WTC11 (cell line): Measurements from ENCODE around the gene HEPACAM. TPM values are rescaled to one million over a fixed set of nuclear protein-coding genes. Genes with fewer than 3 reads are reported as not detected.
A peak's percentile ranks its signal among the peaks of the same experiment; 100 is the strongest.

ENCODE experiments used
- ATAC-seq: fragments of 200-7000 bp; cut with Tn5 transposase; 2 replicates; pipeline ENCODE4 v1.10.0; 2021; ENCODE audit warnings: mild to moderate bottlenecking, moderate library complexity
- CTCF ChIA-PET: fragments of 300-600 bp; sonication (Branson Sonifier 250); formaldehyde crosslinking; loops from one replicate; lab custom pipeline; 2021; ENCODE audit warnings: antibody characterized with exemption; lab: Charles Lee
- POLR2A ChIA-PET: fragments of 350-600 bp; sonication (Branson Sonifier 250); formaldehyde crosslinking; loops from one replicate; lab custom pipeline; 2021; ENCODE audit warnings: antibody characterized with exemption; lab: Charles Lee
- DNase-seq: peaks from one replicate; pipeline ENCODE4 v3.0.0; 2021; ENCODE audit warnings: low spot score
- H3K27ac Mint-ChIP-seq: 2 replicates; pipeline ENCODE4 v1.8.0; 2021; ENCODE audit warnings: mixed read lengths
- H3K27me3 Mint-ChIP-seq: 2 replicates; pipeline ENCODE4 v1.8.0; 2021; ENCODE audit warnings: low read depth, mild to moderate bottlenecking, moderate library complexity, mixed read lengths
- H3K36me3 Mint-ChIP-seq: 2 replicates; pipeline ENCODE4 v1.8.0; 2021; ENCODE audit warnings: mixed read lengths
- H3K4me1 Mint-ChIP-seq: 2 replicates; pipeline ENCODE4 v1.8.0; 2022; ENCODE audit warnings: mixed read lengths
- H3K4me3 Mint-ChIP-seq: 2 replicates; pipeline ENCODE4 v1.8.0; 2021; ENCODE audit warnings: mild to moderate bottlenecking, moderate library complexity, mixed read lengths
- H3K9me3 Mint-ChIP-seq: 2 replicates; pipeline ENCODE4 v1.8.0; 2021; ENCODE audit warnings: mixed read lengths
- ATF1 ChIP-seq: sonication (generic); formaldehyde crosslinking; IDR thresholded peaks from 2 replicates; pipeline ENCODE4 v1.8.1; 2023; ENCODE audit warnings: mild to moderate bottlenecking, moderate library complexity, missing genetic modification reagents
- CREM ChIP-seq: sonication (generic); formaldehyde crosslinking; IDR thresholded peaks from 2 replicates; pipeline ENCODE4 v1.8.1; 2022; ENCODE audit warnings: mild to moderate bottlenecking, missing genetic modification reagents, moderate library complexity
- ELF4 ChIP-seq: sonication (generic); formaldehyde crosslinking; IDR thresholded peaks from 2 replicates; pipeline ENCODE4 v1.8.1; 2022; ENCODE audit warnings: low read depth, mild to moderate bottlenecking, moderate library complexity, missing genetic modification reagents
- EMX1 ChIP-seq: fragments of 250-450 bp; sonication (Bioruptor Pico); IDR thresholded peaks from 2 replicates; pipeline ENCODE4 v1.8.0; 2021; ENCODE audit warnings: mild to moderate bottlenecking
- FOXJ3 ChIP-seq: sonication (generic); formaldehyde crosslinking; IDR thresholded peaks from 2 replicates; pipeline ENCODE4 v1.9.0; 2021; ENCODE audit warnings: missing genetic modification reagents, mild to moderate bottlenecking, borderline replicate concordance
- IRF2 ChIP-seq: sonication (generic); formaldehyde crosslinking; IDR thresholded peaks from 2 replicates; pipeline ENCODE4 v1.8.0; 2022; ENCODE audit warnings: low read depth, missing genetic modification reagents, borderline replicate concordance
- JAZF1 ChIP-seq: fragments of 250-450 bp; sonication (Bioruptor Pico); IDR thresholded peaks from 2 replicates; pipeline ENCODE4 v1.9.0; 2021; ENCODE audit warnings: moderate library complexity, mild to moderate bottlenecking, inconsistent platforms
- NFYB ChIP-seq: sonication (generic); formaldehyde crosslinking; conservative IDR thresholded peaks from 2 replicates; pipeline ENCODE4 v1.8.0; 2022; ENCODE audit warnings: low read depth, missing genetic modification reagents
- NR3C1 ChIP-seq: sonication (generic); formaldehyde crosslinking; conservative IDR thresholded peaks from 2 replicates; pipeline ENCODE4 v1.8.1; 2023; ENCODE audit warnings: low read depth, mild to moderate bottlenecking, missing genetic modification reagents
- OVOL2 ChIP-seq: fragments of 250-450 bp; sonication (Bioruptor Pico); IDR thresholded peaks from 2 replicates; pipeline ENCODE4 v1.9.0; 2021; ENCODE audit warnings: mild to moderate bottlenecking, borderline replicate concordance
- SOX15 ChIP-seq: fragments of 250-450 bp; sonication (Bioruptor Pico); IDR thresholded peaks from 2 replicates; pipeline ENCODE4 v1.9.0; 2021; ENCODE audit warnings: mild to moderate bottlenecking
- TCF7 ChIP-seq: sonication (generic); formaldehyde crosslinking; IDR thresholded peaks from 2 replicates; pipeline ENCODE4 v1.8.0; 2022; ENCODE audit warnings: mild to moderate bottlenecking, low read depth, missing genetic modification reagents, moderate library complexity
- ZNF416 ChIP-seq: fragments of 250-450 bp; sonication (Bioruptor Pico); IDR thresholded peaks from 2 replicates; pipeline ENCODE4 v1.9.0; 2021; ENCODE audit warnings: mild to moderate bottlenecking, inconsistent platforms
- ZNF423 ChIP-seq: fragments of 250-450 bp; sonication (Bioruptor Pico); IDR thresholded peaks from 2 replicates; pipeline ENCODE4 v2.1.2; 2022; ENCODE audit warnings: mild to moderate bottlenecking, moderate library complexity
- ZNF671 ChIP-seq: fragments of 250-450 bp; sonication (Bioruptor Pico); IDR thresholded peaks from 2 replicates; pipeline ENCODE4 v1.8.0; 2021; ENCODE audit warnings: mild to moderate bottlenecking
- total RNA-seq: library from RNA; stranded (reverse); gene quantifications from 3 replicates; pipeline ENCODE4 v1.2.3, GENCODE V29; 2021
- TF ChIP-seq, protein P1 (sequence below): sonication (generic); formaldehyde crosslinking; IDR thresholded peaks from 2 replicates; pipeline ENCODE4 v1.8.1; 2023; ENCODE audit warnings: mild to moderate bottlenecking, missing genetic modification reagents, borderline replicate concordance
- TF ChIP-seq, protein P2 (sequence below): sonication (generic); formaldehyde crosslinking; IDR thresholded peaks from 2 replicates; pipeline ENCODE4 v1.8.1; 2022; ENCODE audit warnings: low read depth, mild to moderate bottlenecking, moderate library complexity, missing genetic modification reagents, borderline replicate concordance
- TF ChIP-seq, protein P3 (sequence below): fragments of 250-450 bp; sonication (Bioruptor Pico); IDR thresholded peaks from 2 replicates; pipeline ENCODE4 v2.1.2; 2022; ENCODE audit warnings: mild to moderate bottlenecking, moderate library complexity
- TF ChIP-seq, protein P4 (sequence below): sonication (generic); formaldehyde crosslinking; IDR thresholded peaks from 2 replicates; pipeline ENCODE4 v1.8.0; 2023; ENCODE audit warnings: missing genetic modification reagents
- TF ChIP-seq, protein P5 (sequence below): sonication (generic); formaldehyde crosslinking; IDR thresholded peaks from 2 replicates; pipeline ENCODE4 v1.8.0; 2022; ENCODE audit warnings: mild to moderate bottlenecking, missing genetic modification reagents
- TF ChIP-seq, protein P6 (sequence below): fragments of 250-450 bp; sonication (Bioruptor Pico); IDR thresholded peaks from 2 replicates; pipeline ENCODE4 v1.9.0; 2021; ENCODE audit warnings: mild to moderate bottlenecking
- TF ChIP-seq, protein P7 (sequence below): sonication (generic); formaldehyde crosslinking; IDR thresholded peaks from 2 replicates; pipeline ENCODE4 v1.8.1; 2023; ENCODE audit warnings: mild to moderate bottlenecking, moderate library complexity, missing genetic modification reagents
- TF ChIP-seq, protein P8 (sequence below): sonication (generic); formaldehyde crosslinking; IDR thresholded peaks from 2 replicates; pipeline ENCODE4 v1.8.0; 2022; ENCODE audit warnings: mild to moderate bottlenecking, missing genetic modification reagents
- TF ChIP-seq, protein P9 (sequence below): fragments of 250-450 bp; sonication (Bioruptor Pico); IDR thresholded peaks from 2 replicates; pipeline ENCODE4 v1.8.0; 2021; ENCODE audit warnings: mild to moderate bottlenecking

Gene HEPACAM
- total RNA-seq, 1 experiment from 2014 or later = not detected

DNA sequence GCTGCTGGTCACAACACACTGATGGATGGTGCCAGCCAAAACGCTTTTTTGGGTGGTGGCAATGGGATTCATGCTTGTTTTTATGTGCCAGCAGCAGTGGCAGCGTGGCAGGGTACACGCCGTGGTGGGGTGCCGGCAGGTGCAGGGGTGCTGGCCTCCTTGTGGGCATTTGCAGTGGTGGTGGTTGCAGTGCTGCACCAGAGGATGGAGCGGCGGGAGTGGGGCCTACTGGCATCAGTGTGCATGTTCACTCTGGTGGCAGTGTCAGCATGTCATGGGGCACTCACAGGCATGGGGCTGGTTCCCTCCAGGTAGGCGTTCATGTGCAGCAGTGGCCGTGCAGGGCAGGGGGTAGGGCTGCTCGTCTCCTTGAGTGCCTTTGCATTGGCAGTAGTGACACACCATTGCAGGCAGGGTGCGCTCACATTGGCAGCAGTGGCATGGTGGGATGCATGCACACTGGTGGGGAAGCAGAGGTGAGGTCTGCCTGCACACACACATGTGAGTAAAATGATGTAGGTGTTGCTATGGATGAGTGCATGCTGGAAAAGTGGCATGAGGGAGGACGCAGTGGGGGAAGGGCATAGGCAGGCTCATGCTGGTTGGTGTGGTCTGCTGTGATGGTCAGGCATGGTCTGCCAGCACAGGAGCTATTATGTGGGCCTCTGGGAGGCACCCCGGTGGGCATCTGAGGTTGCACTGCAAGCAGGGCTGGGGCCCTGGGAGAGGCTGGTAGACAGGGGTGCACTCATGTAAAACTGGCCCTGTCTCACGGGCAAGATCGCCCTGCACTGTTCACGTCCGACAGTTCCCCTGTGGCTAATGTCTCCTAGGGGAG, 48.0 kb upstream of the HEPACAM start:
- Mint-ChIP-seq H3K36me3 (peaks cover 27% of the 10 kb centered on the region), H3K9me3 (peaks cover 42% of the 10 kb centered on the region), H3K27me3 (peaks cover 8% of the 10 kb centered on the region), H3K4me1 (no peaks in the 10 kb centered on the region), H3K4me3 (no peak overlapping the region), H3K27ac (no peak overlapping the region)
- TF ChIP-seq SOX15 (CRISPR knock-in tag) = no peak
- TF ChIP-seq NR3C1 = no peak
- no peak for TF ChIP-seq NFYB (CRISPR knock-in tag)
- TF ChIP-seq, protein P1, sequence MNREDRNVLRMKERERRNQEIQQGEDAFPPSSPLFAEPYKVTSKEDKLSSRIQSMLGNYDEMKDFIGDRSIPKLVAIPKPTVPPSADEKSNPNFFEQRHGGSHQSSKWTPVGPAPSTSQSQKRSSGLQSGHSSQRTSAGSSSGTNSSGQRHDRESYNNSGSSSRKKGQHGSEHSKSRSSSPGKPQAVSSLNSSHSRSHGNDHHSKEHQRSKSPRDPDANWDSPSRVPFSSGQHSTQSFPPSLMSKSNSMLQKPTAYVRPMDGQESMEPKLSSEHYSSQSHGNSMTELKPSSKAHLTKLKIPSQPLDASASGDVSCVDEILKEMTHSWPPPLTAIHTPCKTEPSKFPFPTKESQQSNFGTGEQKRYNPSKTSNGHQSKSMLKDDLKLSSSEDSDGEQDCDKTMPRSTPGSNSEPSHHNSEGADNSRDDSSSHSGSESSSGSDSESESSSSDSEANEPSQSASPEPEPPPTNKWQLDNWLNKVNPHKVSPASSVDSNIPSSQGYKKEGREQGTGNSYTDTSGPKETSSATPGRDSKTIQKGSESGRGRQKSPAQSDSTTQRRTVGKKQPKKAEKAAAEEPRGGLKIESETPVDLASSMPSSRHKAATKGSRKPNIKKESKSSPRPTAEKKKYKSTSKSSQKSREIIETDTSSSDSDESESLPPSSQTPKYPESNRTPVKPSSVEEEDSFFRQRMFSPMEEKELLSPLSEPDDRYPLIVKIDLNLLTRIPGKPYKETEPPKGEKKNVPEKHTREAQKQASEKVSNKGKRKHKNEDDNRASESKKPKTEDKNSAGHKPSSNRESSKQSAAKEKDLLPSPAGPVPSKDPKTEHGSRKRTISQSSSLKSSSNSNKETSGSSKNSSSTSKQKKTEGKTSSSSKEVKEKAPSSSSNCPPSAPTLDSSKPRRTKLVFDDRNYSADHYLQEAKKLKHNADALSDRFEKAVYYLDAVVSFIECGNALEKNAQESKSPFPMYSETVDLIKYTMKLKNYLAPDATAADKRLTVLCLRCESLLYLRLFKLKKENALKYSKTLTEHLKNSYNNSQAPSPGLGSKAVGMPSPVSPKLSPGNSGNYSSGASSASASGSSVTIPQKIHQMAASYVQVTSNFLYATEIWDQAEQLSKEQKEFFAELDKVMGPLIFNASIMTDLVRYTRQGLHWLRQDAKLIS = no peak
- POLR2A ChIA-PET = no interaction called here
- ATAC-seq (peak; percentile 44; the same call in 1 of the 2 replicates), DNase-seq (no peak)
- CTCF ChIA-PET = no interaction called here

DNA sequence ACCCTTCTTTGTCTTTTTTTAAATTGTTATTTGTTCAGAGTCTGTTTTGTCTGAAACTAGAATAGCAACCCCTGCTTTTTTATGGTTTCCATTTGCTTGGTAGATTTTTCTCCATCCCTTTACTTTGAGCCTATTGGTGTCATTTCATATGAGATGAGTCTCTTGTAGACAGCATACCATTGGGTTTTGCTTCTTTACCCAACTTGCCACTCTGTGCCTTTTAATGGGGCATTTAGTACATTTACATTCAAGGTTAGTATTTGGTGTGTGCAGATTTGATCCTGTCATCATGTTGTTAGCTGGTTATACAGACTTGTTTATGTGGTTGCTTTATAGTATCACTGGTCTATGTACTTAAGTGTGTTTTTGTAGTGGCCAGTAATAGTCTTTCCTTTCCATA, 46.2 kb upstream of the HEPACAM start:
- TF ChIP-seq, protein P2, sequence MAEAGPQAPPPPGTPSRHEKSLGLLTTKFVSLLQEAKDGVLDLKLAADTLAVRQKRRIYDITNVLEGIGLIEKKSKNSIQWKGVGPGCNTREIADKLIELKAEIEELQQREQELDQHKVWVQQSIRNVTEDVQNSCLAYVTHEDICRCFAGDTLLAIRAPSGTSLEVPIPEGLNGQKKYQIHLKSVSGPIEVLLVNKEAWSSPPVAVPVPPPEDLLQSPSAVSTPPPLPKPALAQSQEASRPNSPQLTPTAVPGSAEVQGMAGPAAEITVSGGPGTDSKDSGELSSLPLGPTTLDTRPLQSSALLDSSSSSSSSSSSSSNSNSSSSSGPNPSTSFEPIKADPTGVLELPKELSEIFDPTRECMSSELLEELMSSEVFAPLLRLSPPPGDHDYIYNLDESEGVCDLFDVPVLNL (CRISPR knock-in tag) = no peak
- TF ChIP-seq ELF4 (CRISPR knock-in tag) = no peak
- TF ChIP-seq FOXJ3 (CRISPR knock-in tag) = no peak
- TF ChIP-seq, protein P3, sequence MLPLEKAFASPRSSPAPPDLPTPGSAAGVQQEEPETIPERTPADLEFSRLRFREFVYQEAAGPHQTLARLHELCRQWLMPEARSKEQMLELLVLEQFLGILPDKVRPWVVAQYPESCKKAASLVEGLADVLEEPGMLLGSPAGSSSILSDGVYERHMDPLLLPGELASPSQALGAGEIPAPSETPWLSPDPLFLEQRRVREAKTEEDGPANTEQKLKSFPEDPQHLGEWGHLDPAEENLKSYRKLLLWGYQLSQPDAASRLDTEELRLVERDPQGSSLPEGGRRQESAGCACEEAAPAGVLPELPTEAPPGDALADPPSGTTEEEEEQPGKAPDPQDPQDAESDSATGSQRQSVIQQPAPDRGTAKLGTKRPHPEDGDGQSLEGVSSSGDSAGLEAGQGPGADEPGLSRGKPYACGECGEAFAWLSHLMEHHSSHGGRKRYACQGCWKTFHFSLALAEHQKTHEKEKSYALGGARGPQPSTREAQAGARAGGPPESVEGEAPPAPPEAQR = no peak
- TF ChIP-seq EMX1 = no peak
- TF ChIP-seq, protein P4, sequence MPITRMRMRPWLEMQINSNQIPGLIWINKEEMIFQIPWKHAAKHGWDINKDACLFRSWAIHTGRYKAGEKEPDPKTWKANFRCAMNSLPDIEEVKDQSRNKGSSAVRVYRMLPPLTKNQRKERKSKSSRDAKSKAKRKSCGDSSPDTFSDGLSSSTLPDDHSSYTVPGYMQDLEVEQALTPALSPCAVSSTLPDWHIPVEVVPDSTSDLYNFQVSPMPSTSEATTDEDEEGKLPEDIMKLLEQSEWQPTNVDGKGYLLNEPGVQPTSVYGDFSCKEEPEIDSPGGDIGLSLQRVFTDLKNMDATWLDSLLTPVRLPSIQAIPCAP = no peak
- TF ChIP-seq, protein P5, sequence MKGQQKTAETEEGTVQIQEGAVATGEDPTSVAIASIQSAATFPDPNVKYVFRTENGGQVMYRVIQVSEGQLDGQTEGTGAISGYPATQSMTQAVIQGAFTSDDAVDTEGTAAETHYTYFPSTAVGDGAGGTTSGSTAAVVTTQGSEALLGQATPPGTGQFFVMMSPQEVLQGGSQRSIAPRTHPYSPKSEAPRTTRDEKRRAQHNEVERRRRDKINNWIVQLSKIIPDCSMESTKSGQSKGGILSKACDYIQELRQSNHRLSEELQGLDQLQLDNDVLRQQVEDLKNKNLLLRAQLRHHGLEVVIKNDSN = no peak
- no peak for TF ChIP-seq CREM (CRISPR knock-in tag)
- TF ChIP-seq ZNF671 (CRISPR knock-in tag) = no peak
- TF ChIP-seq IRF2 = no peak
- TF ChIP-seq, protein P6, sequence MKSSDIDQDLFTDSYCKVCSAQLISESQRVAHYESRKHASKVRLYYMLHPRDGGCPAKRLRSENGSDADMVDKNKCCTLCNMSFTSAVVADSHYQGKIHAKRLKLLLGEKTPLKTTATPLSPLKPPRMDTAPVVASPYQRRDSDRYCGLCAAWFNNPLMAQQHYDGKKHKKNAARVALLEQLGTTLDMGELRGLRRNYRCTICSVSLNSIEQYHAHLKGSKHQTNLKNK (CRISPR knock-in tag) = no peak
- no peak for TF ChIP-seq OVOL2 (CRISPR knock-in tag)
- TF ChIP-seq, protein P7, sequence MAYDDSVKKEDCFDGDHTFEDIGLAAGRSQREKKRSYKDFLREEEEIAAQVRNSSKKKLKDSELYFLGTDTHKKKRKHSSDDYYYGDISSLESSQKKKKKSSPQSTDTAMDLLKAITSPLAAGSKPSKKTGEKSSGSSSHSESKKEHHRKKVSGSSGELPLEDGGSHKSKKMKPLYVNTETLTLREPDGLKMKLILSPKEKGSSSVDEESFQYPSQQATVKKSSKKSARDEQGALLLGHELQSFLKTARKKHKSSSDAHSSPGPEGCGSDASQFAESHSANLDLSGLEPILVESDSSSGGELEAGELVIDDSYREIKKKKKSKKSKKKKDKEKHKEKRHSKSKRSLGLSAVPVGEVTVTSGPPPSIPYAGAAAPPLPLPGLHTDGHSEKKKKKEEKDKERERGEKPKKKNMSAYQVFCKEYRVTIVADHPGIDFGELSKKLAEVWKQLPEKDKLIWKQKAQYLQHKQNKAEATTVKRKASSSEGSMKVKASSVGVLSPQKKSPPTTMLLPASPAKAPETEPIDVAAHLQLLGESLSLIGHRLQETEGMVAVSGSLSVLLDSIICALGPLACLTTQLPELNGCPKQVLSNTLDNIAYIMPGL = no peak
- TF ChIP-seq TCF7 = no peak
- no peak for TF ChIP-seq JAZF1 (CRISPR knock-in tag)
- TF ChIP-seq ATF1 (CRISPR knock-in tag) = no peak
- TF ChIP-seq, protein P8, sequence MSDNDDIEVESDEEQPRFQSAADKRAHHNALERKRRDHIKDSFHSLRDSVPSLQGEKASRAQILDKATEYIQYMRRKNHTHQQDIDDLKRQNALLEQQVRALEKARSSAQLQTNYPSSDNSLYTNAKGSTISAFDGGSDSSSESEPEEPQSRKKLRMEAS (CRISPR knock-in tag) = no peak
- no peak for TF ChIP-seq ZNF423
- TF ChIP-seq ZNF416 (CRISPR knock-in tag) = no peak
- TF ChIP-seq, protein P9, sequence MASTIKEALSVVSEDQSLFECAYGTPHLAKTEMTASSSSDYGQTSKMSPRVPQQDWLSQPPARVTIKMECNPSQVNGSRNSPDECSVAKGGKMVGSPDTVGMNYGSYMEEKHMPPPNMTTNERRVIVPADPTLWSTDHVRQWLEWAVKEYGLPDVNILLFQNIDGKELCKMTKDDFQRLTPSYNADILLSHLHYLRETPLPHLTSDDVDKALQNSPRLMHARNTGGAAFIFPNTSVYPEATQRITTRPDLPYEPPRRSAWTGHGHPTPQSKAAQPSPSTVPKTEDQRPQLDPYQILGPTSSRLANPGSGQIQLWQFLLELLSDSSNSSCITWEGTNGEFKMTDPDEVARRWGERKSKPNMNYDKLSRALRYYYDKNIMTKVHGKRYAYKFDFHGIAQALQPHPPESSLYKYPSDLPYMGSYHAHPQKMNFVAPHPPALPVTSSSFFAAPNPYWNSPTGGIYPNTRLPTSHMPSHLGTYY (CRISPR knock-in tag) = no peak
- Mint-ChIP-seq H3K4me1 (no peaks in the 10 kb centered on the region), H3K27ac (no peak overlapping the region), H3K36me3 (peaks cover 27% of the 10 kb centered on the region), H3K9me3 (peaks cover 52% of the 10 kb centered on the region), H3K4me3 (no peak overlapping the region), H3K27me3 (peaks cover 8% of the 10 kb centered on the region)
- ChIA-PET CTCF (no interaction called here), POLR2A (no interaction called here)
- ATAC-seq (no peak), DNase-seq (no peak)
